HuH-7.5 (cell line): Measurements from ENCODE around the gene JAG1.

Source experiments
- DNase-seq: peaks from one replicate; pipeline ENCODE4 v3.0.0; 2011; ENCODE audit warnings: low spot score

JAG1 gene

DNA sequence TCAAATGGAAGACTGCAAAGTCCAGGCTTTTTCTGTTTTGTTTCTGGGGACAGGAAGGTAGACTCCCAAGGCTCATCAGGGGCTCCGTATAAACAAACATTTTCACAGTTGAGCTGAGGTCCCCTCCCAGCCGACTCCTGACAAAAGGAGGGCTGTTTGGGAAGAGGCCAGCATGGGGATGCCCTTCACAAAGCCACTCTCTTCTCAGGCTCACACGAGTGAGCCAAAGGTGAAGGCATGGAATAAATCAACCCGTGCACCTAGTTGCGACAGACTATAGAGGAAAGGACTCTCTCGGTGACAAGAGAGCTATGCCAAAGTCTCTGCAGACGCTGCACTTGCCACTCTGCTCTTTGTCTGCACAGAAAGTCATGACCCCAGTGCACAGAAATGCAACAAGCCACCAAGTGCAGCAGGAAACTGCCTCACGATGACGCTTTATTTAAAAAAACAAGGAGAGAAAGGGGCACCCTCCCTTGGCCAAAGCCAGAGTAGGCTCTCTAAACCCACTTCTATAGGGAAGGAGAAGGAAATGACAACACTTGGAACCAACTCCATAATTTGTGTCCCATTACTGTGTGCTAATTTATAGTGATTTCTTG lies 21.0 kb downstream of the JAG1 start:
- DNase-seq = no peak

DNA sequence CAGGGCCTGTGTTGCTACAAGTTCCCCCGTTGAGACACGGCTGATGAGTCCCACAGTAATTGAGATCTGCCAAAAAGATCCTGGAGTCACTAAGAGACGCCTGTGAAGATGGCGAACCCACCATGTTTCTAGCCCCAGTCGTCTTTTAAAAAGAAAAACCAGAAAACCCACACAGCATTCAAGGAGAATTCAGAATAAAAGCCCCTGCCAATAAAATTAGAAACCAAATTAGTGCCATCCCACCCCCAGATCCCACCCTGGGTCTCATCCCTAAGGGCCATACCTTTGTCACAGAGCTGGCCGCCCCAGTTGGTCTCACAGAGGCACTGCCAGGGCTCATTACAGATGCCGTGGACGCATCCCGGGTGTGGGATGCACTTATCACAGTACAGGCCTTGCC lies 21.6 kb downstream of the JAG1 start:
- DNase-seq = no peak

DNA sequence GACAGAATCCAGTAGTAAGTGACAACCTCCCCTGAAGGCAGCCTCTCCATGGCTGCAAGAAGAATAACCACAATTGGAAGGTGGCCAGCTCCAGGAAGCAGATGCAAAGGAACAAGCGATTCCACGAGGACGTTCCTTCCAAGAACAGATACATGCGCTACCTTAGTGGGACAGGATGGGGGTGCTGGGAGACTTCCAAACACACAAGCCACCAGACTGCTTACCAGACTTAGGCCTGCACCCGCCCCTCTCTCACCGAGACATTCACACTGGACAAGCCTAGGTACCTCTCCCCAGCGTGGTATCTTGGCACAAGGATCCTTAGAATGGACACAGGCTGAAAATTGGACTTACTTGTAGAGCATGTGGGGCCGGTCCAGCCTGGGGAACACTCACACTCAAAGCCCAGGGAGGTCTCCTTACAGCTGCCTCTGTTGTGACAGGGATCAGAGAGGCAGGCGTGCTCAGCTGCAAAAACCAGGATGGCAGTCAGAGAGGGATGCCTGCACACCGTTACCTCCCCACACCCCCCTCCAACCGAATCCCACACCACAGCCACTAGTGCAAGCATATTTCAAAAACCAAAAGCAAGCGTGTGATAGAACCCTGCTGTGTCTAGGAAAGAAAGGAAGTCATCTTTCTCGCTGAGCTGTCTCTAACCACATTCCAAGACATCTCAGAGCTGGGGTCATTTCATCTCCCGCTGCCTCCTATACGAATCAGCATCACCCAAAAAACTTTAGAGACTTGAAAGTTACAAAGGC lies 22.4 kb downstream of the JAG1 start:
- DNase-seq = no peak

DNA sequence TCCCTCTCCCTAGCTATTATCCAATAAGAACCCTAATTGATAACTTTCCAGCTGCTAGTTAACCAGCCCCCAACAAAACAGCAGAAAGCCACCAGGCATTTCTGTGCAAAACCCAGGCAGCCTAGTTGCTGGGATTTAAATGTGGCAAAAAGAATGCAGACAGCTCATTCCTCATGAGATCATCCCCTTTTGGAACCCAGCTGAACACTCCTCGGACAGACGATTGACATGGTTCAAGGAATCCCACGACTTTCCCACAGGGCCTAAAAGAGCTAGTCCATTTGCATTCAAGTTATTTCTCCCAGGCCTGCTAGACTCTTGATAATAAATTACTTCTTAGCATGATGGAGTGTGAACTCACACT lies 24.0 kb downstream of the JAG1 start:
- DNase-seq = no peak

DNA sequence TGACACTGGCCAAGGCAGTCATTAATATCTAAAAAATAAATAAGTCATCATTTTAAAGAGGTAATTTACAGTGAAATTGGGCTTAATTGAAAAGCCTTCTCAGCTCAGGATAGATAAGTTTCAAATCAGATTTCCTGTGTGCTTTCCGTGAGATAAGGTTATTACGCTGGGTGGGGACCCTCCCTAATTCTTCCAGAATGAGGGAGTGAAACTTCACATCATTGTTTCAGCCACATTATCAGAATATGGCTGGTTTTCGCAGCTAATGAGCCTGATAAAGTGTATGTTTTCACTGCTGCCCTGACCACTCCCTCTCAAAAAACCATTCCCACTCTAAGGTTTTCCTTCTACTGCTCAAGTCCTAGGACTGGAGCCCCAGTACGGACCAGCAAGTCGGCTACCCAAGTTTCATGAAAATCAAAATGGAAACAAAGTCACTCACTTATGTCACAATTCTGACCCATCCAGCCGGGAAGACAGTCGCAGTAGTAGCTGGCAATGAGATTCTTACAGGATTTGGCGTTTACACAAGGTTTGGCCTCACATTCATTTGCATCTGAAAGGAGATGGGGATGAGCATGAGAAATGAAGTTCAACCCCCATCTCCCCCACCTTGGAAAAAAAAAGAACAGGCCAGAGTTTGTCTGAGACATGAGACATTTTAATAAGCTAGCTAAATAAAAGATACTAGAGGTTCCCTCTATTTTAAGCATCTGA lies 24.6 kb downstream of the JAG1 start:
- no peak for DNase-seq

DNA sequence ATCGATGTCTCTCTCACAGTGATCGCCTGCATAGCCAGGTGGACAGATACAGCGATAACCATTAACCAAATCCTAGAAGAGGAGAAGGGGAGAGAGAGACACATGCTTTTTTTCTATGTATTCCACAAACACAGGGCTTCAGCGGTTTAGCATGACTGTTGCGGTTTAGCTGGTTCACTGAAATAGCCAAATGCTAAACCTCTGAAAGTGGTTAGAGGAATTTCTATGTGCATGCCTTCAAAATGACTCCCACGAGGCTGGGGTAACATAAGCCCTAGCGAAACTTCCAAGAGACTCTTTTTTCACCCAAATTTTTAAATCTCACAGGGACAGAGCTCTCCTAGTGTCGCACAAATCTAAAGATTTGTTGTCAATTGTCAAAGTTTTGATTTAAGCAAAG lies 25.1 kb downstream of the JAG1 start:
- DNase-seq = no peak

DNA sequence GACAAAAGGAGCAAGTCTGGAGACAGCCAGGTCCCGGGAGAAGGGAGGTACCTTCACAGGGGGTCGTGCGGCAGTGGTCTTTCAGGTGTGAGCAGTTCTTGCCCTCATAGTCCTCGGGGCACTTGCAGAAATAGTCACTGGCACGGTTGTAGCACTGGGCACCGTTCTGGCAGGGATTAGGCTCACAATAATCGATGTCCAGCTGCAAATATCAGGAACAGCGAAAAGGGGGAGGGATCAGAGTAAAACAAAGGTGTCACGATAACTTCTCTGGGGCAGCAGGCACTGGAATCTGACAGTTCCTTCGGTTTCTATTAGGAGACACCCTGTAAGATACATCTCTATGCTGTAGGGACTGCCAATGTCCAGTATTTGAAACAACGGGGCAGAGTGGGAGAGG lies 25.9 kb downstream of the JAG1 start:
- no peak for DNase-seq

DNA sequence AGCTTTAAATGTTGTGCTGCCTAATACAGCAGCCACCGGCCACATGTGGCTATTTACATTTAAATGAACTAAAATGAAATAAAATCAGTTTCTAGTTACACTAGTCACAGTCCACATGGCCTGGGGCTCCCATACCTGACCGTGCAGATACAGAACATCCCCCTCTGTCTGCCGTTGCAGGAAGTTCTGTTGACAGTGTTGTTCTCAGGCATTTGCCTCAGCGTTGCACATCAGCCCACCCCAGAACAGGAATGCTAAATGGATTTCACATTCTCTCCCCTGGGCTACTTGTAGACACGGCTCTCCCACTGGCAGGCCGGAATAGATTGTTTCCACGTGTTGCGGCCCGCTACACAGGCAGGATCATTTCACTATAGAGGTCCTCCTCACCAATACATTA lies 26.3 kb downstream of the JAG1 start:
- DNase-seq = no peak

DNA sequence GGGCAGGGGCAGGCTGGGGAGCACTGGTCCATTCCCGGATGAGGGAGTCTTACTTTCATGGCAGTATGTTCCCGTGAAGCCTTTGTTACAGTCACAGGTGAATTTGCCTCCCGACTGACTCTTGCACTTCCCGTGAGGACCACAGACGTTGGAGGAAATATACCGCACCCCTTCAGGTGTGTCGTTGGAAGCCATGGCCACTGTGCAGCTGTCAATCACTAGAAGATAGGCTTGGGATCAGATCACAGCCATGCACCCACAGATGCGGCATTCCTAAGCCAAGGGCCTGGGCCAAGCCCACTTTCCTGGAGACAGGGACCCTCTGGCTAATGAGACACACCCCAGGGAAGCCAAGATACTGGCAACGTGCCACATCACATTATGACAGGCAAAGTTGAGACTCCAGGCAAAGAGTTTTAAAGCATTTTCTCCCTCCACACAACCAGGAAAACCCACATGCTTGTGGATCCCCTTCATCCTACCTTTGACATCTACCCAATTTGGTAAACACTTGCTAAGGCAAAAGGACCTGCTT lies 26.8 kb downstream of the JAG1 start:
- DNase-seq = no peak

DNA sequence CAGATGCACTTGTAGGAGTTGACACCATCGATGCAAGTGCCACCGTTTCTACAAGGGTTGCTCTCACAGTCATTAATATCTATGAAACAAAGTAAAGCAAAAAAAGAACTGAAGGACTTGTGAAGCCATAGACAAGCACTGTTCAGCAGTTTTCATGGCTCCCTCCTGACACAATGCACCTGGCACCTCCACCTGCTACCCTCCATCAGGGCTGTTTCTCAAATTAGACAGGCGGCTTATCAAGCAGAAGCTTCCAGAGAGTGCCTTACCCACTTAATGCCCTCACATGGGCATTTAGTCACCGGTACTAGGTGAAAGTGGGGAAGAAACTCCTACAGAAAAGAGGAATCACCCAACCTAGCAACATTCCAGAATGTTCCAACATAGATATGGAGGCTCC lies 27.8 kb downstream of the JAG1 start:
- DNase-seq = no peak

DNA sequence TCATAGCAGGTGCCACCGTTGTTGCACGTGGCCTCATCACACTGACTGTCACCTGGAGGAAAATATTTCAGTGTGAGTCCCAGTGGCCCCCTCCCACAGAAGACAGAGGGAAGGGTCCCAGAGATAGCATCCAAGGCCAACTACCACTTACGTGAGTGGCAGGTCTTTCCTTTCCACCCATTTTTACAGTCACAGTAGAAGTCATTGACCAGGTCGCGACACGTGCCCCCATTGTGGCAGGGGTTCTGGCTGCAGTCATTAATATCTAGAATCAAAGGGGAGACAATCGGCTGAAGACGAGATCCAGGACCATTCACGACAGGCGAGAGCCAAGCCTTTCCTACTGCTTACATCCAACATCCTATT lies 28.6 kb downstream of the JAG1 start:
- no peak for DNase-seq

DNA sequence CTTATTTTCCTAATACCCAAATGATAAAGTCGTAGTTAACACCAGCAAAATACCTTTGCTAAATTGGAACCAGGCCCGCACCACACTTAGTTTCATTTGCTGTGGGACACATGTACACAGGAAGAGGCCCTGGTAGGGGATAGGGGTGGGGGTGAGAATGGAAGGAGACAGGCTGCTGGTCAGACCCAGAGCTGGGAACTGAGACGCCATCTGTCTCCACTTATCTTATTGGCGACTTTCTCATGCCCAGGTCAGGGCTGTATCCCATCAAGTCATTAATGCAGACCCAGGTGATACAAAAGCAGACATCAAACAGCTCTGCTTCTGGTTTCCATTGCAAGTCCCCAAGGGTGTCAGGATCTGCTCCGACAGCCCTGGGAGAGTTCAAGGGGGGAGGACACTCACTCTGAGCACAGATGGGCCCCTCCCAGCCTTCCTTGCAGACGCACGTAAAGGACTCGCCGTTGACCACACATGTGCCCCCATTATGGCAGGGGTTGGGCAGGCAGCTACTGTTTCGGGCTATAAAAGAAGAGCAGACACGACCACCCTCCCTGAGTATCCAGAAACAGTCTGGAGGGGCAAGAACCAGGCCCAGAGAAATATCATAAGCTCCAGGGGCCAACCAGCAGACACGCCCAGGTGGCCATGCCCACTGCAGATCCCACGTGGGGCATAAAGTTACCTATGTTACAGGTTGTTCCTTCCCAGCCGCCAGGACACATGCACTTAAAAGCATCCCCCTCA lies 29.2 kb downstream of the JAG1 start:
- DNase-seq = no peak

DNA sequence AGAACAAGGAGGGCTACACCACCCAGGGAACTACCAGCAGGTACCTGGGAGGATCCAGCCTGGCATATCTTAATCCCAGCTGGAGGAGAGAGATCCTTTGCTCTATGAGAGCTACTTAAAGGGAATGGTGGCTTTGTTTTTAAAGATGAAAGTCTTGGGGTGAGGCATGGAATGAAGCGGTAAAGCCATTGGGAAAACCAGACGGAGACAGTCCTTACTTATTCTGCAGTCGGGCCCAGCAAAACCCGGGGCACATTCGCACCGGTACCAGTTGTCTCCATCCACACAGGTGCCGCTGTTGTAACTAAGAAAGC lies 30.3 kb downstream of the JAG1 start:
- DNase-seq = no peak

DNA sequence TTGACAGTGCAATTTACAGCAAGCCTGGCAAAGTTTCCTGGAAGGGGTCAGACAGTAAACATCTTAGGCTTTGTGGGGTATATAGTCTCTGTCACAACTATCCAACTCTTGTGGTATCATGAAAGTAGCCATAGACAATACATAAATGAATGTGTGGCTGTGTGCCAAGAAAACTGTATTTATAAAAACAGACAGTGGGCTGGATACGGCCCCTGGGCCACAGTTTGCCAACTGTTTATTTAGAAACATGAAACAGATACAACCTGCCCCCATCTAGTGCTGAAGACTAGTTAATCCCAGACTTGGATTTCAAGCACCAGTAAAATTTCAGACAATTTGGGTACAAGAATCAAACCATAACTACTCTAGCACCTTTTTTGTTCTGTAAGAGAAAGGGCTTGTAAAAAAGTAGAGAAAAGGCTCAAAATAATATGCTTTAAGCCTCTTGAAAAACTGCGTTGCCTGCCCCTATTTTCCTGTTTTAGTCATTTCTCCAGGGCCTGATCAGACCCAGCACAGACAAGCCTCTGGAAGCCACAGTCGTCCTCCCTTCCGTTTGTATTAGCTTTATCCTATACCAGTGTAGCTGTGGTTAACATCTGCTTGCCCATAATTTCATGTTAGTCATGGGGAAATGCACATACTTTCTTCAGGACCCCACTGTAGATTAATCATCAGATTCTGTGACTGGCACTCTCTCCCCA lies 30.8 kb downstream of the JAG1 start:
- no peak for DNase-seq

DNA sequence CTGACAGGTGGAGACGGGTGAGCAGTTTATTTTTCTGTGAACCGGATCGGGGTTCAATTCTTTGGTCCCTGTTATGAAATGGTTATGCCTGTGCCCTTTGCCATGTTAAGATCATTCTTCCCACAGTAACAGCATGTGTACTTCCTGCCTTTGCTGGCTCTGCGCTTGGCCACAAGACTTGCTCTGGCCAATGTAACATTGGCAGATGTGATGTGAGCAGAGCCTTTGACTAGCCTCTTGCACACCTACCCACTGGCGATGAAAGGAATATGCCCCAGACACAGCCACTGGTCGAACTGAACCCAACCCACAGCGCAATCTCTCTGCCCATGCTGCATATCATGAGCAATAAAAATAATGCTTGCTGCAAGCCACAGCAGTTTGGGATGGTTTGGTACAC lies 31.9 kb downstream of the JAG1 start:
- DNase-seq = no peak

DNA sequence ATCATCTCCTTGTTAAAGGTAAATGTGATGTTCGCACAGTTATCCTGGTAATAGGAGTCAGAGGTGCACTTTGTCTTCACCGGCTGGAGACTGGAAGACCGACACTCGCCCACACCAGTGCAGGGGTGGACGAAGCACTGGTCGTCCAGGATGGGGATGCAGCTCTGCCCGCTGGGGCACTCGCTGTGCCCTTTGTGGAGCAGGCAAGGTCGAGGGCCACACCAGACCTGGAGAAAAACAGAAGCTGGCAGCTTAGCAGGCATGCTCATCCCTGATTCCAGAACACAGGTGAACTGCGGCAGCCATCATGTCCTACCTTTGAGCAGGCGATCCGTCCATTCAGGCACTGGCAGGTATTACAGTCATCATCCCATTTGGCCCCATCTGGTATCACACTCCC lies 32.3 kb downstream of the JAG1 start:
- no peak for DNase-seq

DNA sequence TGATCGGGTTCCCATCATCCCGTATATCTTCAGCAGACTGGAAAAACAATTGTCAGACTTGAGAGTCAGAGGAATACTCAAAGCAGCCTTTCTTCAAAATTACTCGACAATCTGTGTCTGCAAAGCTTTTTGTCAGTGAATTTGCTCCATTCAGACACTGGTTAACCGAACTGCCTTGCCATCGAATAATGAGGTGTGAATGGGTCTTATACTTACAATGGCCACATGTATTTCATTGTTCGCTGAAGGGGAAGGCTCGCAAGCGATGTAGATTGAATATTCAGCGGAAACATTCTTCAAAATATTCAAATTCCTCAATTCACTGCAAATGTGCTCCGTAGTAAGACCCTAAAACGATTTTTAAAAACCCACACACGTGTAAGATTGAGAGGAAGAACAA lies 32.9 kb downstream of the JAG1 start:
- DNase-seq = no peak

DNA sequence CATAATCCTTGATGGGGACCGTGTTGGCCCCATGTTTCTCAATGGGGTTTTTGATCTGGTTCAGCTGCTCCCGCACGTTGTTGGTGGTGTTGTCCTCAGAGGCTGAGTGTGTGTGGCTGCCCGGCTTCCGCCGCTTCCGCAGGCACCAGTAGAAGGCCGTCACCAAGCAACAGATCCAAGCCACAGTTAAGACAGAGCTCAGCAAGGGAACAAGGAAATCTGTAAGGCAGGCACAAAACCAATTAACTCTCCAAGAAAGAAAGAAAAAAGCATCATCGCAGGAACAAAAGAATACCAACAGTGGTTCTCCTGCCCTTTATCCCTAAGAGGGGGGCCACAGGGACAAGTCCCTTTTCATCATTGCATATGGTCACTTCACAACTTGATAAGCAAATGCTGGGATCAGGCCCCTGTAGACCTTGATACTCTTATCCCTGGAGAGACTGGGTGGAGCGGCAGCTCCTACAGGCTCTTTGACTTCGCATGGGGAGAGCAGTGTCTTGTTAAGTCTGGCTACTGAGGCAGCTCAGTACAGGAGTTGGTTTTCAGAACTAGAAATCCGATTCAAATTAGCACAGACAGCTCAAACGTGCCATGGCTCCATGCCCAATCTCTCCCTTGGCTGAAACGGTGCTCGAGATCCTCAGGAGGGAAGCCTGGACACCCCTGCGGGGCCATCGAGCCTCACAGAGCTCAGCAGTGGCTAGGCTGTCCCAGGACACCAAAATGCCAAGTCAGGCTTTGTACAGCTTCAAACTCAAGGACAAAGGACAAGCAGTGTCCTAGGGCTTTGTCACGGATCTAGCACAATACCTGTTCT lies 33.9 kb downstream of the JAG1 start:
- DNase-seq = no peak

DNA sequence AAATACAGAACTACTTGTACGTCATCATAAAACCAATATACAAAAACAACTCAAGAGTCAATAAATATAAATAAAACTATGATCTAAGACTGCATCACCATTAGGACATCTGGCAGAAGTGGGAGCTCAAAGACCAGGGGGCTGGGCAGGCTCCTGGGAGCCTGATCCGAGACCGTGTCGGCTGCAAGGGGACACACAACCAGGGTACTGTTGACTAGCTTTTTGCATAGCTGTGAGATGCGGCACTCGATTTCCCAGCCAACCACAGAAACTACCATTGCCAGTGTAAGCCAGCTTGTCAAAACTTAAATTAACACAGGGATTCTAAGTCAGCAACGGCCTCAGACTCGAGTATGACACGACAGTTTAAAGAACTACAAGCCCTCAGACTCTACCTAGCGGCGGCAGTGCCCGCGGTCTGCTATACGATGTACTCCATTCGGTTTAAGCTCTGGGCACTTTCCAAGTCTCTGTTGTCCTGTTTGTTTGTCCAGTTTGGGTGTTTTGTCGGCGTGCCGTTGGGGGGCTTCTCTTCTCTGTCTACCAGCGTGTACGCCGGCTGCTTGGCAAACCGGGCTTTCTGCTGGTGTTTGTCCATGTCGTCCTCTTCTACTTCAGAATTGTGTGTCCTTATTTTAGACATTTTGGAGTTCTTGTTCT lies 34.6 kb downstream of the JAG1 start:
- DNase-seq = no peak

DNA sequence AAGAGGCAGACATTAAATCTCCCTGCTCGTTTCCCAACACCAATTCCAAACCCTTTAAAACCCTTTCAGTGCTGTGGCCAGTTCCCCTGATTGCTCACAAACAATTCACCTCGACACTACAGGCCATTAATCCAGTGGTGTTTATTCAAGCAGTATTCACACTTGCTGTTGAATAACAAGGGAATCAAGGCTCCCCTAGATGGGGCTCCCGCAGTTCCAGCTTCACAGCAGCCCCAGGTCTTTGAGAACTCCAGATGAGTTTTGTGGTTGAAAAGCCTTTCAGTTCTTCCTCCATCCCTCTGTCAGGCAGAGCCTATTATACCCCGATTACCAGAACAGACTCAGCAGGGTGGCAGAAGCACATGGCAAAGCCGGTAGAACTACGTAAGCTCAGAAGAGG lies 36.2 kb downstream of the JAG1 start:
- no peak for DNase-seq

DNA sequence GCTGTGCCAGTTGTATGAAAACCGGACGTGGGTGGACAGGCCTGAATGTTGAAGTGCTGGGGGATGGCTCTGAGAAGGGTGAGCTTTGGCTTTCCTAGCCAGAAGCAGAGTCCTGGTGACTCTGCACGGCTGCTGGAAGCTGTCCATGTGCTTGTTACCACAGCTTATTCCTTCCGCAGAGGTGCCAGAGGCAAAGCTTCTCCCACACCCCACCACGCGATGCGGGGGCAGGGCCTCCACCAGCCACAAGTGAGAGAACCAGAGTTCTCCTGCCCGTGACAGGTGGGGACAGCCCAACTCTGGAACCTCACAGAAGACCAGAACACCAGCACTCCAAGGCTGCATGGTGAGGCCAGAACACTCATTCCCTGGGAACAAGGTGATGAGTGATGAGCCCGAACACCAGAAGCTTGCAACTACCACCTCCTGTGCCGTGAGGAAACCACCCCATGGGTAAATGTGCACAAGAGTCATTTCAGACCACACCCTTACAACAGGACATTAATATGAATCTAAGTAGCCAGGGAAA lies 36.7 kb downstream of the JAG1 start:
- DNase-seq = no peak
